ENCODE data around the gene CD58. TPM values are rescaled to one million over a fixed set of nuclear protein-coding genes. Genes with fewer than 3 reads are reported as not detected.
"Not testable (repeated sequence)": the region's sequence is repeated elsewhere in the genome, so short reads cannot be mapped to it uniquely, and the experiment has no call there.

CD58 gene
- total RNA-seq, 2 experiments from 2014 or later: 3.9 to 4.2 TPM

DNA sequence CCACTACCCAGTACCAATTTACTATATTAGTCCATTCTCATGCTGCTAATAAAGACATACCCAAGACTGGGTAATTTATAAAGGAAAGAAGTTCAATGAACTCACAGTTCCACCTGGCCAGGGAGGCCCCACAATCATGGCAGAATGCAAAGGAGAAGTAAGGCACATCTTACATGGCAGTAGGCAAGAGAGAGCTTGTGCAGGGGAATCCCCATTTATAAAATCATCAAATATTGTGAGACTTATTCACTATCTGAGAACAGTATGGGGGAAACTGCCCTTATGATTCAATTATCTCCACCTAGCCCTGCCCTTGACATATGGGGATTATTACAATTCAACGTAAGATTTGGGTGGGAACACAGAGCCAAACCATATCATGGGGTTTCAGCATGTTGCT is 6.4 kb downstream of the CD58 start:
- Mint-ChIP-seq H3K27me3 (ENCODE audit: low read depth) (no peaks in the 10 kb centered on the region), H3K9me3 (peaks cover 15% of the 10 kb centered on the region), H3K4me1 (ENCODE audit: low read depth) (peaks cover 36% of the 10 kb centered on the region), H3K36me3 (ENCODE audit: low read depth) (peaks cover 13% of the 10 kb centered on the region), H3K4me3 (no peak overlapping the region), H3K27ac (no peak overlapping the region)
- no peak for DNase-seq
- CTCF ChIA-PET: no interaction called here
- intact Hi-C loops (cut with micrococcal nuclease): no loop called here

DNA sequence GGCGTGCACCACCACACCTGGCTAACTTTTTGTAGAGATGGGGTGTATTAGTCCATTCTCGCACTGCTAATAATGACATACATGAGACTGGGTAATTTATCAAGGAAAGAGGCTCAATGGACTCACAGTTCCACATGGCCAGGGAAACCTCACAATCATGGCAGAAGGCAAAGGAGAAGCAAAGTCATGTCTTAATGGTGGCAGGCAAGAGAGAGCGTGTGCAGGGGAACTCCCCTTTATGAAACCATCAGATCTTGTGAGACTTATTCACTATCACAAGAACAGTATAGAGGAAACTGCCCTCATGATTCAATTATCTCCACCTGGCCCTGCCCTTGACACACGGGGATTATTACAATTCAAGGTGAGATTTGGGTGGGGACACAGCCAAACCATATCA is 8.4 kb downstream of the CD58 start:
- H3K27ac Mint-ChIP-seq, CTCF ChIA-PET: not testable (repeated sequence)
- H3K36me3 Mint-ChIP-seq (ENCODE audit: low read depth): peaks cover 13% of the 10 kb centered on the region

DNA sequence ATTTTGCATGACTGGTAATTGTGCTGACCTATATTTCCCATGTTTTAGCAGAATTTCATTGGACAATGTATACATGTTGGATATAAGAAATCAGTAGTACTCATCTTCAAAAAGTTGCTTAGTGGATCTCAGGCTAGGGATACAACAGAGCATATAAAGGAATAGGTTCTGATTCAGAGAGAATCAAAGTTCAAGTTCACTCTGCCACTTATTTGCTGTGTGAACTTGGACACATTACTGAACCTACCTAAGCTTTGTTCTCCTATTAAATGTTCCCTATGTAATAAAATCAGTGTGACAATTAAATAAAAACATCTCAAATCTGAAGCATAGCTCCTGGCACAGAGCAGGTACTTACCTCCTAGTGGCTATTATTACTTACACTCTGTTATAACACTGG is 9.3 kb downstream of the CD58 start:
- Mint-ChIP-seq H3K36me3 (ENCODE audit: low read depth) (peaks cover 13% of the 10 kb centered on the region), H3K4me1 (ENCODE audit: low read depth) (peaks cover 39% of the 10 kb centered on the region), H3K9me3 (peaks cover 15% of the 10 kb centered on the region), H3K4me3 (no peak overlapping the region), H3K27me3 (ENCODE audit: low read depth) (no peaks in the 10 kb centered on the region), H3K27ac (no peak overlapping the region)
- DNase-seq: no peak
- CTCF ChIA-PET: no interaction called here
- intact Hi-C loops (cut with micrococcal nuclease): no loop called here

More for the DNA sequence above, 8.4 kb downstream of the CD58 start:
- H3K4me3 Mint-ChIP-seq; H3K27me3 Mint-ChIP-seq (ENCODE audit: low read depth); DNase-seq; intact Hi-C loops (cut with micrococcal nuclease): not testable (repeated sequence)
- Mint-ChIP-seq H3K9me3 (peaks cover 15% of the 10 kb centered on the region), H3K4me1 (ENCODE audit: low read depth) (peaks cover 30% of the 10 kb centered on the region)

DNA sequence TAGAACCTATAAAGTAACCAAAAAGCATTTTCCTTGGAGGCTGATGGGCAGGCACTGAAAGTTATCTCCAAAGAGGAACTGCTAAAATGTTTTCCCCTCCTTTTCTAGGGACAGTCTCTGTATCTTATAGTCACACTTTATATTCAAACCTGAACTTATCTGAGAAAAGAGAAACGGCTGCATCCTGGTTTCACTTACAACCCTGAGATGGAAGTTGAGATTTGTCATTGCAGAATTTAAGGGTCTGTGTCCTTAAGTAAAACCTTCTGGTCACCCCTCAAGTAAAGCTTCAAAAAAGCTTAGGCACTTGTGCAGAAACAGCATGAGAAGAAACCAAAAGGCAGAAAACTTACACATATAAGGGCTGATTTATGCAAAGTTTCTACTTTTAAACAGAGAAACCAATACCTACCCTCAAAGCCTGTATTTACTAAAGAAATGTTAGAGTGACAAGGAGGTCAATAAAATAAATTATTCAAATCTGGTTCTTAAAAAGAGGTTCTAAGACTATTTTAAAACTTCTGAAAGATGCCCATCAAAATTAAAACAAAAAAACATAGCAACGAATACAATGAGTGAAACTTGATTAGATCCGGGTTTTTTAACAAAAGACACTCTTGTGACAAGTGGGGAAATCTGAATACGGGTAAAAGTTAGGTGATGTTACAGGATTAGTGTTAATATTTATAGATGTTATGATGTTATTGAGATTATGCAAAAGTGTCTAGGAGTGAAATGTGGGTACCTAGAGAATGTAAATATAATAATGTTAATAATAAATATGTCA is 9.9 kb downstream of the CD58 start:
- CTCF ChIA-PET: no interaction called here
- Mint-ChIP-seq H3K4me1 (ENCODE audit: low read depth) (peaks cover 45% of the 10 kb centered on the region), H3K27me3 (ENCODE audit: low read depth) (no peaks in the 10 kb centered on the region), H3K9me3 (peaks cover 15% of the 10 kb centered on the region), H3K27ac (no peak overlapping the region), H3K36me3 (ENCODE audit: low read depth) (peaks cover 13% of the 10 kb centered on the region), H3K4me3 (no peak overlapping the region)
- intact Hi-C loops (cut with micrococcal nuclease): no loop called here
- no peak for DNase-seq

DNA sequence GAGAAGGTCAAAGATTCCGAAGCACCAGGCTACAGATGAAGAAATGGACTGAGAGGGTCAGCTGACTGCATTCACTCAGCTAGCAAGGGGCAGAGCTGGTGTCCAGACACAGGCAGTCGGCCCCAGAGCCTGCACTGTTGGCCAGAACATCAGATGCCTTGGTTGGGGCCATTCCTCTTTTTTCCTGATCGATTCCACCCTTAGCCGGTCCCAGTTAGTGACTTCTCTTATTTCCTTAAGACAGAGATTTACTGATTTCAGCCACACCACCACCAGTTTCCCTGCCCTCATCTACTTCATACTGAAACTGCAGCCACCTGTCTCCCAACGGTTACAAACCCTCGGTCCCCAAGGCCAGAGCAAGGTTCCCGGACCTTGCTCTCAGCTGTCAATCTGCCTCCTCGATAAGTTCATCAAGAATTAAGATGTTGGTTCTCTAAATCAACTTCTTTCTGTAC is 11.5 kb downstream of the CD58 start:
- peaks cover 53% of the 10 kb centered on the region for H3K4me1 Mint-ChIP-seq (ENCODE audit: low read depth)
- H3K27me3 Mint-ChIP-seq (ENCODE audit: low read depth): no peaks in the 10 kb centered on the region
- peaks cover 12% of the 10 kb centered on the region for H3K9me3 Mint-ChIP-seq
- DNase-seq: no peak
- intact Hi-C loops (cut with micrococcal nuclease): loop anchor here (5.0 kb wide), 2 partner anchors 503 to 1103 kb away; partner anchors contain the start of gene TTF2
- CTCF ChIA-PET: interaction anchor here (1.4 kb wide), 1 partner anchor 9 kb away, joined by 3 read pairs; no protein-coding TSS in a partner anchor
- peaks cover 8% of the 10 kb centered on the region for H3K36me3 Mint-ChIP-seq (ENCODE audit: low read depth)
- H3K27ac Mint-ChIP-seq: no peak overlapping the region
- no peak overlapping the region for H3K4me3 Mint-ChIP-seq

DNA sequence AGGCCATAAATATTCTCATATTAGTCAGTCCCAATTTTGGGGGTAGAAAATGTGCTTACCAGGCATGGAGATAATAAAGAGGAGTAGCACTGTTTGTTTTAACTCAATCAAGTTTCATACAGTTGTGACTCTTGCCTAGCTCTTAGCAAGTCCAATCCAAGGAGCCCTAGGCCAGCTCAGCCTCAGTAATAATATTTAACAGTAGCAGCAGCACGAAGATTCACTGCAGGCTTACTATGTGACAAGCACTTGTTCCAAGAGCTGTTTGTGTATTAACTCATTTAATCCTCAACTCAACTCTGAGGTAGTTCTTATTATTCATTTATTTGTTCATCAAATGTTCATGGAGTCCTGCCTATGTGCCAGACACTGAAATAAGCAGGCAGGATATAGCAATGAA is 12.3 kb downstream of the CD58 start:
- intact Hi-C loops (cut with micrococcal nuclease): loop anchor here (1.0 to 5.0 kb wide), 3 partner anchors 12 to 1104 kb away; partner anchors contain the start of gene TTF2
- no peak overlapping the region for H3K4me3 Mint-ChIP-seq
- CTCF ChIA-PET: interaction anchor here (1.4 kb wide), 1 partner anchor 10 kb away, joined by 3 read pairs; no protein-coding TSS in a partner anchor

DNA sequence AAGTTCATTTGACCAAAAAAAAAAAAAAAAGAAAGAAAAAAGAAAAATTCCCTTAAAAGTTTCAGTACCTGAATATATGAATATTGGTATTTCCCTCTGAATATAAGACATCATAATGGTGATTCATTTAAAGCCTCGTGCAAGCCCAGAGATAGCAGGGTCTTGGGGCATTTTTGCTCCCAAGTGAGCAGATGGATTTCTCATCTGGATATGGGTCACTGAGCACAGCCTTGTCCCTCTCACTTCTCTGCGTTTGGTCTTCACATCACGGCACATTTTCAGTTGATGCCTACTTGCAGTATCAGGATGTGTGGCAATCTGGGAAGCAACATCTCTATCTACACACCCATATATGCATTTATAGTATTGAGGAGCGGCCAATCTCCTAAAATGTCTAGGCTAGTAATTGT is 12.7 kb downstream of the CD58 start:
- Mint-ChIP-seq H3K27me3 (ENCODE audit: low read depth) (no peaks in the 10 kb centered on the region), H3K4me1 (ENCODE audit: low read depth) (peaks cover 58% of the 10 kb centered on the region), H3K4me3 (no peak overlapping the region), H3K9me3 (peaks cover 6% of the 10 kb centered on the region), H3K27ac (no peak overlapping the region), H3K36me3 (ENCODE audit: low read depth) (peaks cover 4% of the 10 kb centered on the region)
- CTCF ChIA-PET: interaction anchor here (0.7 to 1.4 kb wide), 2 partner anchors 10 to 314 kb away, joined by 3 read pairs; no protein-coding TSS in a partner anchor
- intact Hi-C loops (cut with micrococcal nuclease): loop anchor here (1.0 to 5.0 kb wide), 3 partner anchors 12 to 1104 kb away; partner anchors contain the start of gene TTF2
- no peak for DNase-seq

More for the DNA sequence above, 12.3 kb downstream of the CD58 start:
- H3K36me3 Mint-ChIP-seq (ENCODE audit: low read depth): peaks cover 4% of the 10 kb centered on the region
- no peak for DNase-seq
- H3K9me3 Mint-ChIP-seq: peaks cover 8% of the 10 kb centered on the region
- peaks cover 54% of the 10 kb centered on the region for H3K4me1 Mint-ChIP-seq (ENCODE audit: low read depth)
- no peaks in the 10 kb centered on the region for H3K27me3 Mint-ChIP-seq (ENCODE audit: low read depth)
- H3K27ac Mint-ChIP-seq: no peak overlapping the region

DNA sequence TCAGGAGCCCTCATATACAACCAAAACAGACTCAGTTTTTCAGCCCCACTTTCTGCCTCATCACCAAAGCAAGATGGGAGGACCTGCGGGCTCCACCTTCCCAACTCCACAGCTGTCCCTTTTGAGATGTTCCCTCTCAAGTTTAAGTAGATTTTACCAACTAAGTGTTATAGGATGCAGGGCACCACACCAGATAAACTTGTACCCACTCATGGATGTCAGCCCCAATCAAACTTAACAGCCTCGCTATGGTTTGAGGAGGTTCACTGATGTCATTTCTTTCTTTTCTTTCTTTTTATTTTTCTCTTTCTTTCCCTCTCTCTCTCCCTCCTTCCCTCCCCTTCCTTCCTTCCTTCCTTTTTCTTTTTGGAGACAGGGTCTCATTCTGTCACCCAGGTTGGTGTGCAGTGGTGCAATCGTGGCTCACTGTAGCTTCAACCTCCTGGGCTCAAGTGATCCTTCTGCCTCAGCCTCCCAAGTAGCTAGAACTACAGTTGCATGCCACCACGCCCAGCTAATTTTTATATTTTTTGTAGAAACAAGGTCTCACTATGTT is 13.4 kb downstream of the CD58 start:
- intact Hi-C loops (cut with micrococcal nuclease): loop anchor here (5.0 kb wide), 2 partner anchors 505 to 1105 kb away; partner anchors contain the start of gene TTF2
- Mint-ChIP-seq H3K36me3 (ENCODE audit: low read depth) (peaks cover under 1% of the 10 kb centered on the region), H3K9me3 (no peaks in the 10 kb centered on the region), H3K4me3 (no peak overlapping the region), H3K27ac (peak overlapping the region; percentile 64), H3K27me3 (ENCODE audit: low read depth) (no peaks in the 10 kb centered on the region), H3K4me1 (ENCODE audit: low read depth) (peaks cover 54% of the 10 kb centered on the region)
- no peak for DNase-seq
- CTCF ChIA-PET: interaction anchor here (0.7 to 1.5 kb wide), 9 partner anchors 11 to 314 kb away, joined by 3 to 7 read pairs (median 3); no protein-coding TSS in a partner anchor

DNA sequence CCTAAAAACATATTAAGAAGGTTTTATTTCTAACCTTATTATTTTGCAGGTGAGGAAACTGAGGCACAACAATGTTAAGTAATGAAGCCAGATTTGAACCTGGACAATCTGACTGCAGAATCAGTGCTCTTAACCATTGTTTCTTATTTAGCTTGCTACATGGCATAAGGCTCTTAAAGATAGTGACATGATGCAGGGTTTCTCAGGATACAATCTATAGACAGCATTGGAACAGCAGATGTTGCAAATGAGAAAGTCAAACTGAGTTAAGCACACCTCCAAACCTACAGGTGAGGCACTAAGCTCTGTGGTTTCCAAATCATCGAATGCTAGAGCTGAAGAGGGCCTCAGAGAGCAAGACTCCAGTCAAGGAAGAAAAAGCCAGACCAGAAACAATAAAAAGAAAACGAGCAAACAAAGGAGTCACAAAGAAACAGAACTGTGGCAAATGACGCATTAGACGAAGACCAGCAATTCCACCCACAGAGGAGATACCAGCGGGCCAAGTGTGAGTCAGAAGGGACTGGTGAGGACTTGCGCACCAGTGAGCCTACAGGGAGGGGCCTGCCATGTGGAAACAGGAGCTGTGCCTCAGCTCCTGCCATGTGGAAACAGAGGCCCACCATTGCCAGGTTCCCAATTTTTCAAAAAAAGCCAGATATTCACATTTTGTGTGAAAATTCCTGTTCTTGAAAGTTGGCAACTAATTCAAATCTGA is 14.4 kb downstream of the CD58 start:
- no peaks in the 10 kb centered on the region for H3K36me3 Mint-ChIP-seq (ENCODE audit: low read depth)
- peak; percentile 82 for DNase-seq
- no peaks in the 10 kb centered on the region for H3K9me3 Mint-ChIP-seq
- H3K27ac Mint-ChIP-seq: peak overlapping the region; percentile 78
- peaks cover 56% of the 10 kb centered on the region for H3K4me1 Mint-ChIP-seq (ENCODE audit: low read depth)
- CTCF ChIA-PET: interaction anchor here (0.9 to 1.5 kb wide), 9 partner anchors 12 to 72 kb away, joined by 3 to 7 read pairs (median 3); no protein-coding TSS in a partner anchor
- H3K4me3 Mint-ChIP-seq: no peak overlapping the region
- intact Hi-C loops (cut with micrococcal nuclease): loop anchor here (1.0 to 5.0 kb wide), 6 partner anchors 12 to 1106 kb away; partner anchors contain the start of gene TTF2
- no peaks in the 10 kb centered on the region for H3K27me3 Mint-ChIP-seq (ENCODE audit: low read depth)

DNA sequence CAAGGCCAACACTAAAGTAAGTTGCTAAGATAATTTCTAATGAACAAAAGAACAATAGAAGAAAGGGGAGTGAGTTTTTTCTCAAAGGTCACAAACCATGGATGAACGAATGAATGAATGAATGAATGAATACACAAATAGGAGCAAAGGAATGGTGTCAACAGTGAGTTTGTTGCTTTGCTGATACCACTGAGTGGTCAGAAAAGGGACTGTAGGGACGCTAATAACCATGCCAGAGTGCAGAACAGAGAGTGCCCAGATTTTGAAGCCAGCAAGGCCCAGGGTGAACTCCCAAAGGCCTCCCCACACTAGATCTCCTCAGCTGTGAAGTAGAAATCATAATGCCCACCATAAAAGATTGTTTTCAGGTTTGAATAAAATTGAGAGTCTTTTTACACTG is 15.9 kb downstream of the CD58 start:
- Mint-ChIP-seq H3K9me3 (no peaks in the 10 kb centered on the region), H3K4me3 (no peak overlapping the region), H3K36me3 (ENCODE audit: low read depth) (no peaks in the 10 kb centered on the region), H3K27me3 (ENCODE audit: low read depth) (no peaks in the 10 kb centered on the region), H3K4me1 (ENCODE audit: low read depth) (peaks cover 48% of the 10 kb centered on the region), H3K27ac (no peak overlapping the region)
- DNase-seq: no peak
- intact Hi-C loops (cut with micrococcal nuclease): loop anchor here (5.0 kb wide), 2 partner anchors 507 to 1107 kb away; partner anchors contain the start of gene TTF2
- CTCF ChIA-PET: no interaction called here

DNA sequence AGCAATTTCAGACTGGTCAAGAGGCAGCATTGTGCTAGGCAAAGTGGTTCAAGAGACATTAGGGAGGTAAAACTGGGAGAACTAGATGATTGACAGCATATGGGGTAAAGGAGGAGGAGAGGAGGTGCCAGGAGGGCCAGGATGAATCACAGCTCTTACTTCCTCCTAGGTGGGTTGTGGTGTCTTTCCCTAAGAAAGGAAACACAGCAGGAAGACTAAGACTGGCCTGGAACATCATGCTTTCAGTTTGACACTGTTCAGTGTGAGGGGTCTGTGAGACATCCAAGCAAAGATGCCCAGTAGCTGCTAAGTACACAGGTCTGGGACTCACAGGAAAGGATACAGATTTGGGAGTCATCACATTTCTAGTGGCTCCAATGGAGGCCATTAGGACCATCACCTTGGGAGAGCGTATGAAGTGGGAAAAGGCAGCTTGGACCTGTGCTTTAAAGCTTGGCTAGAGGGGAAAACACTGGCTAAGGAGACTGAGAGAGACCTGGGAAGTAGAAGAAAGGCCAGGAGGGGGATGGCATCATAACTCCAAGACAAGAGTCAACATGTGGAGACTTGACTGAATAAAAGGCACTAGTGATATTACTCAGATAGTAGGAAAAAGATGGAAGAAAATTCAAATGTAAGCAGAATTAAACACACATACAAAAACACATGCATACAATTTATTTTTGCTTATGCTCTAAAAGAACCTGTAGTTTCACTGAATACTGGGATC is 17.3 kb downstream of the CD58 start:
- H3K27ac Mint-ChIP-seq: no peak overlapping the region
- intact Hi-C loops (cut with micrococcal nuclease): no loop called here
- no peaks in the 10 kb centered on the region for H3K27me3 Mint-ChIP-seq (ENCODE audit: low read depth)
- H3K36me3 Mint-ChIP-seq (ENCODE audit: low read depth): no peaks in the 10 kb centered on the region
- CTCF ChIA-PET: no interaction called here
- H3K4me3 Mint-ChIP-seq: no peak overlapping the region
- H3K9me3 Mint-ChIP-seq: no peaks in the 10 kb centered on the region
- H3K4me1 Mint-ChIP-seq (ENCODE audit: low read depth): peaks cover 46% of the 10 kb centered on the region
- DNase-seq: no peak
